Osteocyte (in vitro differentiated cells): ENCODE results near the gene G2E3. TPM values are rescaled to one million over a fixed set of nuclear protein-coding genes. Genes with fewer than 3 reads are reported as not detected.
"Not testable (repeated sequence)": the region's sequence is repeated elsewhere in the genome, so short reads cannot be mapped to it uniquely, and the experiment has no call there.

ENCODE experiments used
- DNase-seq: peaks from one replicate; pipeline ENCODE4 v3.0.0; 2021; ENCODE audit warnings: mixed read lengths; ENCODE audit not compliant: unreplicated experiment; ENCODE audit errors: extremely low spot score
- H3K27ac Mint-ChIP-seq: one replicate; pipeline ENCODE4 v1.8.0; 2021; ENCODE audit warnings: mild to moderate bottlenecking, mixed read lengths; ENCODE audit not compliant: unreplicated experiment
- H3K27me3 Mint-ChIP-seq: one replicate; pipeline ENCODE4 v1.8.0; 2021; ENCODE audit warnings: mixed read lengths; ENCODE audit not compliant: unreplicated experiment
- H3K36me3 Mint-ChIP-seq: one replicate; pipeline ENCODE4 v1.8.0; 2021; ENCODE audit warnings: mixed read lengths; ENCODE audit not compliant: unreplicated experiment
- H3K4me1 Mint-ChIP-seq: one replicate; pipeline ENCODE4 v1.8.0; 2021; ENCODE audit warnings: mixed read lengths; ENCODE audit not compliant: unreplicated experiment
- H3K4me3 Mint-ChIP-seq: one replicate; pipeline ENCODE4 v1.8.0; 2021; ENCODE audit warnings: mild to moderate bottlenecking, moderate library complexity, mixed read lengths; ENCODE audit not compliant: unreplicated experiment
- H3K9me3 Mint-ChIP-seq: one replicate; pipeline ENCODE4 v1.8.0; 2021; ENCODE audit warnings: mixed read lengths; ENCODE audit not compliant: unreplicated experiment
- total RNA-seq: library from RNA; stranded (reverse); gene quantifications from 2 replicates; pipeline ENCODE4 v1.2.1, GENCODE V29; 2021
- TF ChIP-seq, protein P1 (sequence below): fragments of 200-600 bp; sonication (generic); IDR thresholded peaks from 2 replicates; pipeline ENCODE4 v1.5.0; 2021; ENCODE audit warnings: antibody characterized with exemption, mild to moderate bottlenecking, moderate library complexity

G2E3 gene
- total RNA-seq, 1 donor from 2014 or later = 24.7 TPM

DNA sequence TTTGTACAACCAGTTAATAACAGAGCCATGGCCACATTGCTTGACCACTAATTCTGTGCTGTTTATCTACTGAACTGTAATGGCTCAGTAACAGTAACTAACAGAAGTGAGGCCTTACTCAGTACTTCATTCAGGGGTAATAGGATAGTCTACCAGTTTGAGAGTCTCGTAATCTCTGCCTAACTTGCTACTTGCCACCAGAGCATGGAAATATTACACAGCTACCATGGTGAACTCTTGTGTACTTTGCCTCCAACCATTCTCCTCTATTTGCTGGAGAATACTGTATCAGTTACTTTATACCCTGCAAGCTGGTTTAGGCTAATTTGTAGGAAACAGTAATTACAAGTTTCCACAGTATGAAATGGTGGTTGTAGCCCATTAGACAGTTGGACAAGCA, 73.8 kb downstream of the G2E3 start:
- peaks cover 44% of the 10 kb centered on the region for H3K36me3 Mint-ChIP-seq
- no peaks in the 10 kb centered on the region for H3K27me3 Mint-ChIP-seq
- no peak overlapping the region for H3K27ac Mint-ChIP-seq
- no peaks in the 10 kb centered on the region for H3K9me3 Mint-ChIP-seq
- peaks cover 19% of the 10 kb centered on the region for H3K4me1 Mint-ChIP-seq
- TF ChIP-seq, protein P1, sequence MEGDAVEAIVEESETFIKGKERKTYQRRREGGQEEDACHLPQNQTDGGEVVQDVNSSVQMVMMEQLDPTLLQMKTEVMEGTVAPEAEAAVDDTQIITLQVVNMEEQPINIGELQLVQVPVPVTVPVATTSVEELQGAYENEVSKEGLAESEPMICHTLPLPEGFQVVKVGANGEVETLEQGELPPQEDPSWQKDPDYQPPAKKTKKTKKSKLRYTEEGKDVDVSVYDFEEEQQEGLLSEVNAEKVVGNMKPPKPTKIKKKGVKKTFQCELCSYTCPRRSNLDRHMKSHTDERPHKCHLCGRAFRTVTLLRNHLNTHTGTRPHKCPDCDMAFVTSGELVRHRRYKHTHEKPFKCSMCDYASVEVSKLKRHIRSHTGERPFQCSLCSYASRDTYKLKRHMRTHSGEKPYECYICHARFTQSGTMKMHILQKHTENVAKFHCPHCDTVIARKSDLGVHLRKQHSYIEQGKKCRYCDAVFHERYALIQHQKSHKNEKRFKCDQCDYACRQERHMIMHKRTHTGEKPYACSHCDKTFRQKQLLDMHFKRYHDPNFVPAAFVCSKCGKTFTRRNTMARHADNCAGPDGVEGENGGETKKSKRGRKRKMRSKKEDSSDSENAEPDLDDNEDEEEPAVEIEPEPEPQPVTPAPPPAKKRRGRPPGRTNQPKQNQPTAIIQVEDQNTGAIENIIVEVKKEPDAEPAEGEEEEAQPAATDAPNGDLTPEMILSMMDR = no peak
- no peak overlapping the region for H3K4me3 Mint-ChIP-seq
- DNase-seq = no peak

DNA sequence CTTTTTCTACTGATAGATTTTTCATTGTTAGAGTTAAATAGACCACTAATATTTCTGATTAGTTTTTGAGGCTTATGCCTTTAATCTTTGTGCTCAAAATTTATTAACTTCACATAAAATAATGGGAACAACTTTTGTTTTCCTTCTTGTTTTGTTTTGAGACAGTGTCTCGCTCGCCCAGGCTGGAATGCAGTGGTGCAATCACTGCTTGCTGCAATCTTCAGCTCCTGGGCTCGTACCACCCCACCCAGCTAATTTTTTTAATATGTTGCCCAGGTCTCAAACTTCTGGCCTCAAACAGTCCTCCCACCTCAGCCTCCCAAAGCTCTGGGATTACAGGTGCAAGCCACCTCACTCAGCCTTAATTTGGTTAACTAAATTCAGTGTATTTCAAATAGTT, 80.0 kb downstream of the G2E3 start:
- TF ChIP-seq, protein P1 = no peak
- no peak for DNase-seq
- no peaks in the 10 kb centered on the region for H3K4me1 Mint-ChIP-seq
- H3K4me3 Mint-ChIP-seq = no peak overlapping the region
- H3K27me3 Mint-ChIP-seq = no peaks in the 10 kb centered on the region
- peaks cover 58% of the 10 kb centered on the region for H3K36me3 Mint-ChIP-seq
- peak overlapping the region; percentile 59 for H3K27ac Mint-ChIP-seq
- H3K9me3 Mint-ChIP-seq = peaks cover under 1% of the 10 kb centered on the region

DNA sequence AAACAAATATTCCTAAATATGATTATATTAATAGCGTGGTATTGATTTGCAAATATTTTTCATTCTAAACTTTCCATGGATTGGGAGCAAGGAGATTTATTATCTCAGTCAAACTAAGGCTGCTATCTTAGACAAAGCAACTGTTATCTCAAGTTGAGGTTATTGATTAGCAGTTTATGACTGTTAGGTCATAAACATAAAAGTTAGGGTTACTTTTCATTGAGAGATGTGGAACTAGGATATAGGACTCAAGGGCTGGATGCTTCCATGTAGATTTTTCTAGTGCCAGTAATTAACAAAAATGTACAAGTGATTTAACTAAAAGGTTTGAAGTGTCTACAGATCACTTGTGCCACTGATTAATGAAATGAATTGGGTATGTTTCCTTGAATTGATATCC, 82.2 kb downstream of the G2E3 start:
- no peak for DNase-seq
- Mint-ChIP-seq H3K36me3 (peaks cover 67% of the 10 kb centered on the region), H3K27me3 (no peaks in the 10 kb centered on the region), H3K4me3 (no peak overlapping the region), H3K9me3 (peaks cover 18% of the 10 kb centered on the region), H3K27ac (no peak overlapping the region), H3K4me1 (no peaks in the 10 kb centered on the region)
- TF ChIP-seq, protein P1 = no peak

DNA sequence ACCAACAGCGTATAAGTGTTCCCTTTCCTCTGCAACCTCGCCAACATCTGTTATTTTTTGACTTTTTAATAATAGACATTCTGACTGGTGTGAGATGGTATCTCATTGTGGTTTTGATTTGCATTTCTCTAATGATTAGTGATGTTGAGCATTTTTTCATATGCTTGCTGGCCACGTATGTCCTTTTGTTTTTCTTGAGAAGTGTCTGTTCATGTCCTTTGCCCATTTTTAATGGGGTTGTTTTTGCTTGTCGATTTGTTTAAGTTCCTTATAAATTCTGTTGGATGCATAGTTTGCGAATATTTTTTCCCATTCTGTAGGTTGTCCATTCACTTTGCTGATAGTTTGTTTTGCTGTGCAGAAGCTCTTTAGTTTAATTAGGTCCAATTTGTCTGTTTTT, 85.5 kb downstream of the G2E3 start:
- H3K9me3 Mint-ChIP-seq = peaks cover 18% of the 10 kb centered on the region
- not testable (repeated sequence) for DNase-seq, H3K27ac Mint-ChIP-seq, H3K4me1 Mint-ChIP-seq, H3K27me3 Mint-ChIP-seq, H3K4me3 Mint-ChIP-seq
- H3K36me3 Mint-ChIP-seq = peaks cover 57% of the 10 kb centered on the region

DNA sequence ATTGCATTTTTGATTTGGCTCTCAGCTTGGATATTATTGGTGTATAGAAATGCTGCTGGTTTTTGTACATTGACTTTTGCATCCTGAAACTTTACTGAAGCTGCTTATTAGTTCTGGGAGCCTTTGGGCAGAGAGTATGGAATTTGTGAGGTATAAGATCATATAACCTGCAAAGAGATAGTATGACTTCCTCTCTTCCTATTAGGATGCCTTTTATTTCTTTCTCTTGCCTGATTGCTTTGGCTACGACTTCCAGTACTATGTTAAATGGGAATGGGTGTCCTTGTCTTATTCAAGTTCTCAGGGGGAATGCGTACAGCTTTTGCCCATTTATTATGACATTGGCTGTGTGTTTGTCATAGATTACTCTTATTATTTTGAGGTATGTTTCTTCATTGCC, 86.6 kb downstream of the G2E3 start:
- TF ChIP-seq, protein P1 = no peak
- Mint-ChIP-seq H3K4me1 (no peaks in the 10 kb centered on the region), H3K36me3 (peaks cover 58% of the 10 kb centered on the region), H3K9me3 (peaks cover 18% of the 10 kb centered on the region), H3K4me3 (no peak overlapping the region), H3K27ac (no peak overlapping the region), H3K27me3 (no peaks in the 10 kb centered on the region)
- DNase-seq = no peak

DNA sequence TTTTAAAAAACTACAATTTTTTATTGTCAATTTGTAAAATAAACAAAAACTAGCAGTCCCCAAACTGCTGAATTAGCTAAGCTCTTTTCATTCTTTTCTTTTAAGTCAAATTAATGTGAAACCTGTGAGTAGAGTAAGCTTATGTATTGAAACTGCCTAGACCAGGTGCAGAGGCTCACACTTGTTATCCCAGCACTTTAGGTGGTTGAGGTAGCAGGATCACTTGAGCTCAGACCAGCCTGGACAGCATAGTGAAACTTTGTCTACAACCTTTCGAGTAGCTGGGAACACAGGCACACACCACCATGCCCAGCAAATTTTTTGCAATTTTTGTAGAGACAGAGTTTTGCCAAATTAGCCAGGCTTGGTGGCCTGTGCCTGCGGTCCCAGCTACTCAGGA, 89.5 kb downstream of the G2E3 start:
- no peaks in the 10 kb centered on the region for H3K27me3 Mint-ChIP-seq
- H3K4me1 Mint-ChIP-seq = no peaks in the 10 kb centered on the region
- no peak overlapping the region for H3K27ac Mint-ChIP-seq
- no peak for DNase-seq
- no peak overlapping the region for H3K4me3 Mint-ChIP-seq
- peaks cover 58% of the 10 kb centered on the region for H3K36me3 Mint-ChIP-seq
- TF ChIP-seq, protein P1 = no peak
- peaks cover 18% of the 10 kb centered on the region for H3K9me3 Mint-ChIP-seq
